ENCODE data around the gene CYP27A1.

CYP27A1 gene

DNA sequence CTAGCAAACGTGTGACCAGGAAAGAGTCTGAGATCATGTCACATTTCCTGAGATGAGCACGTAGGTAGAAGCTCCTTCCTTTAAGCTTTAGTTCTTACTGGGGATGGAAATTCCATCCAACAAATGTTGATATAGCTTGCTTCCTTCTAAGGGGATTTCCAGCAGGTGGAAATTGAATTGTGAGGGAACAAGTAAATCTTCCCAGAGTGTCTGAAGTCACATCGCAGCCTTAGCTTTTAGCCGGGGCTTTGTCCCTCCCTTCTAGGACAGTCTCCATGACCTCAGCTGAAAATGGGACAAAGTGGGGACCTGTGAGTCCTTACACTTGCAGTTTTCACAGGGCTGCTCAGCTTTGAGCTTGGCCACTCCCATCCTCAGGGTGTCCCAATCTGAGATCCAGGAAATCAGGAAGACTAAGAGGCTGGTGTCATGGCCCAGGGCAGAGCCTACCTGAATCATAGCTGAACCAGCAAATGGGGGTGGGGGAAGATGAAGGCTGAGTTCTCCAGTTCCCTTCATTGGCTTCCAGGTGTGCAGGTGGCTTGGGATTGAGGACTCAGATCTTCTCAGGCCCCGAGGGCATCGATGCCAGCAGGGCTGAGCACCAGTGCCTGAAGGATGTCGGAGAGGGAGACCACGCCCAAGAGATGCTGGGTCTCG, 41.4 kb downstream of the CYP27A1 start:
- Histone ChIP-seq H2BK120ac (ENCODE audit: insufficient read depth, low read length, poor library complexity) (no peak overlapping the region), H3K4me2 (ENCODE audit: low read length) (no peak overlapping the region)

DNA sequence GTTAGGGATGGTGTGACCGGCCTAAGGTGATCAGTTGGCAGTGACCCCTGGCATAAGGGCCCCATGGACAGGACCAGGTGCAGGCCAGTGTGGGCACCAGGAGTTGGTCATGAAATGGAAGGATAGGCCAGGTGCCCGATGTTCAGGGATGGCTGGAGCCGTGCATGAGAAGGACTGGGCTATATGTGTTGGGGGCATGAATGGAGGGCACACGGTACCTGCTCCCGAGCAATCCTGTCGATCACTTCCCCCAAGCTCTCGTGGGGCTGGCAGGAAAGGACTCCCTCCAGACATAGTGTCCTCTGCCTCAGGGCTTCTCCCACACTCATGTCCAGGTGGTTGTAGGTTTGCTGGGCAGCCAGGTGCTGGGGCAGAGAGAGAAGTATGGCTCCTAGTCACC, 42.1 kb downstream of the CYP27A1 start:
- Histone ChIP-seq H4K8ac (ENCODE audit: low read depth, low read length) (no peak overlapping the region), H2BK5ac (ENCODE audit: low read depth, low read length, poor library complexity) (no peak overlapping the region), H3K4me3 (ENCODE audit: low read depth, low read length) (no peak overlapping the region), H3K23ac (ENCODE audit: low read length) (no peak overlapping the region), H3K27ac (ENCODE audit: low read depth, low read length) (no peak overlapping the region), H2AFZ (ENCODE audit: insufficient read depth, low read length, poor library complexity) (no peak overlapping the region), H3K9ac (ENCODE audit: low read length) (no peak overlapping the region), H2BK120ac (ENCODE audit: insufficient read depth, low read length, poor library complexity) (no peak overlapping the region), H3K79me1 (ENCODE audit: low read length) (no peaks in the 10 kb centered on the region), H3K14ac (ENCODE audit: low read length) (no peak overlapping the region), H3K9me3 (ENCODE audit: insufficient read depth, low read depth, low read length) (no peaks in the 10 kb centered on the region), H3K79me2 (ENCODE audit: control insufficient read depth, insufficient read depth, low read length, poor library complexity) (no peaks in the 10 kb centered on the region), H3K27me3 (ENCODE audit: insufficient read depth, low read length) (no peaks in the 10 kb centered on the region), H2BK12ac (ENCODE audit: low read length) (no peak overlapping the region), H3K4ac (ENCODE audit: low read depth, low read length) (no peak overlapping the region), H3K4me1 (ENCODE audit: control insufficient read depth in 1 of 2, insufficient read depth in 2 of 2, low read length in 2 of 2) (no peaks in the 10 kb centered on the region), H3K36me3 (ENCODE audit: control insufficient read depth in 1 of 2, insufficient read depth in 2 of 2, low read length in 2 of 2) (no peaks in the 10 kb centered on the region), H4K12ac (ENCODE audit: low read depth, low read length) (no peak overlapping the region), H2AK5ac (ENCODE audit: low read length) (no peak overlapping the region), H3K4me2 (ENCODE audit: low read length) (no peak overlapping the region), H4K91ac (ENCODE audit: low read depth, low read length) (no peak overlapping the region), H3K18ac (ENCODE audit: low read length) (no peak overlapping the region)
- no CpG with 5 or more reads among the region's 7 CpGs for WGBS (ENCODE audit: extremely low coverage, insufficient coverage, insufficient read length)
- DNase-seq = no peak

More for the DNA sequence above, 41.4 kb downstream of the CYP27A1 start:
- H2BK12ac ChIP-seq (ENCODE audit: low read length) = no peak overlapping the region
- H2BK5ac ChIP-seq (ENCODE audit: low read depth, low read length, poor library complexity) = no peak overlapping the region
- no peaks in the 10 kb centered on the region for H3K79me1 ChIP-seq (ENCODE audit: low read length)
- H3K18ac ChIP-seq (ENCODE audit: low read length) = no peak overlapping the region
- H3K14ac ChIP-seq (ENCODE audit: low read length) = no peak overlapping the region
- H4K91ac ChIP-seq (ENCODE audit: low read depth, low read length) = no peak overlapping the region
- H4K8ac ChIP-seq (ENCODE audit: low read depth, low read length) = no peak overlapping the region
- H4K12ac ChIP-seq (ENCODE audit: low read depth, low read length) = no peak overlapping the region
- DNase-seq = no peak
- H2AK5ac ChIP-seq (ENCODE audit: low read length) = no peak overlapping the region
- no peak overlapping the region for H3K9ac ChIP-seq (ENCODE audit: low read length)
- no peak overlapping the region for H3K4ac ChIP-seq (ENCODE audit: low read depth, low read length)
- H3K27me3 ChIP-seq (ENCODE audit: insufficient read depth, low read length) = no peaks in the 10 kb centered on the region
- H3K9me3 ChIP-seq (ENCODE audit: insufficient read depth, low read depth, low read length) = no peaks in the 10 kb centered on the region
- no peaks in the 10 kb centered on the region for H3K79me2 ChIP-seq (ENCODE audit: control insufficient read depth, insufficient read depth, low read length, poor library complexity)
- WGBS (ENCODE audit: extremely low coverage, insufficient coverage, insufficient read length) = no CpG with 5 or more reads among the region's 9 CpGs
- no peak overlapping the region for H3K27ac ChIP-seq (ENCODE audit: low read depth, low read length)
- H3K4me1 ChIP-seq (ENCODE audit: control insufficient read depth in 1 of 2, insufficient read depth in 2 of 2, low read length in 2 of 2) = no peaks in the 10 kb centered on the region
- H3K36me3 ChIP-seq (ENCODE audit: control insufficient read depth in 1 of 2, insufficient read depth in 2 of 2, low read length in 2 of 2) = no peaks in the 10 kb centered on the region
- H3K4me3 ChIP-seq (ENCODE audit: low read depth, low read length) = no peak overlapping the region
- no peak overlapping the region for H2AFZ ChIP-seq (ENCODE audit: insufficient read depth, low read length, poor library complexity)
- H3K23ac ChIP-seq (ENCODE audit: low read length) = no peak overlapping the region

- Histone ChIP-seq H2BK12ac (ENCODE audit: low read length) (no peak overlapping the region), H3K4ac (ENCODE audit: low read depth, low read length) (no peak overlapping the region), H3K36me3 (ENCODE audit: control insufficient read depth in 1 of 2, insufficient read depth in 2 of 2, low read length in 2 of 2) (no peaks in the 10 kb centered on the region), H3K14ac (ENCODE audit: low read length) (no peak overlapping the region), H3K79me1 (ENCODE audit: low read length) (no peaks in the 10 kb centered on the region), H3K4me1 (ENCODE audit: control insufficient read depth in 1 of 2, insufficient read depth in 2 of 2, low read length in 2 of 2) (no peaks in the 10 kb centered on the region), H4K8ac (ENCODE audit: low read depth, low read length) (no peak overlapping the region), H4K12ac (ENCODE audit: low read depth, low read length) (no peak overlapping the region), H3K9ac (ENCODE audit: low read length) (no peak overlapping the region), H3K4me2 (ENCODE audit: low read length) (no peak overlapping the region), H3K27ac (ENCODE audit: low read depth, low read length) (no peak overlapping the region), H2AFZ (ENCODE audit: insufficient read depth, low read length, poor library complexity) (no peak overlapping the region), H3K27me3 (ENCODE audit: insufficient read depth, low read length) (no peaks in the 10 kb centered on the region), H3K23ac (ENCODE audit: low read length) (no peak overlapping the region), H3K18ac (ENCODE audit: low read length) (no peak overlapping the region), H3K79me2 (ENCODE audit: control insufficient read depth, insufficient read depth, low read length, poor library complexity) (no peaks in the 10 kb centered on the region), H3K9me3 (ENCODE audit: insufficient read depth, low read depth, low read length) (no peaks in the 10 kb centered on the region), H2BK120ac (ENCODE audit: insufficient read depth, low read length, poor library complexity) (no peak overlapping the region), H2BK5ac (ENCODE audit: low read depth, low read length, poor library complexity) (no peak overlapping the region), H4K91ac (ENCODE audit: low read depth, low read length) (no peak overlapping the region), H3K4me3 (ENCODE audit: low read depth, low read length) (no peak overlapping the region), H2AK5ac (ENCODE audit: low read length) (no peak overlapping the region)
- DNase-seq = no peak
- no CpG with 5 or more reads among the region's 10 CpGs for WGBS (ENCODE audit: extremely low coverage, insufficient coverage, insufficient read length)
Observed at GRCh38 chr2:218826791-218827190, 44.8 kb downstream of the CYP27A1 start.

- no peak overlapping the region for H4K91ac ChIP-seq (ENCODE audit: low read depth, low read length)
- H3K4me3 ChIP-seq (ENCODE audit: low read depth, low read length) = no peak overlapping the region
- no peak overlapping the region for H3K23ac ChIP-seq (ENCODE audit: low read length)
- no peak overlapping the region for H2BK12ac ChIP-seq (ENCODE audit: low read length)
- WGBS (ENCODE audit: extremely low coverage, insufficient coverage, insufficient read length) = no CpG with 5 or more reads among the region's 14 CpGs
- H3K14ac ChIP-seq (ENCODE audit: low read length) = no peak overlapping the region
- H3K4ac ChIP-seq (ENCODE audit: low read depth, low read length) = no peak overlapping the region
- H4K8ac ChIP-seq (ENCODE audit: low read depth, low read length) = no peak overlapping the region
- H2BK5ac ChIP-seq (ENCODE audit: low read depth, low read length, poor library complexity) = no peak overlapping the region
- H3K4me2 ChIP-seq (ENCODE audit: low read length) = no peak overlapping the region
- no peaks in the 10 kb centered on the region for H3K79me2 ChIP-seq (ENCODE audit: control insufficient read depth, insufficient read depth, low read length, poor library complexity)
- no peaks in the 10 kb centered on the region for H3K4me1 ChIP-seq (ENCODE audit: control insufficient read depth in 1 of 2, insufficient read depth in 2 of 2, low read length in 2 of 2)
- no peak overlapping the region for H2AFZ ChIP-seq (ENCODE audit: insufficient read depth, low read length, poor library complexity)
- H2BK120ac ChIP-seq (ENCODE audit: insufficient read depth, low read length, poor library complexity) = no peak overlapping the region
- DNase-seq = no peak
- no peak overlapping the region for H4K12ac ChIP-seq (ENCODE audit: low read depth, low read length)
- no peak overlapping the region for H2AK5ac ChIP-seq (ENCODE audit: low read length)
- H3K36me3 ChIP-seq (ENCODE audit: control insufficient read depth in 1 of 2, insufficient read depth in 2 of 2, low read length in 2 of 2) = no peaks in the 10 kb centered on the region
- H3K9ac ChIP-seq (ENCODE audit: low read length) = no peak overlapping the region
- H3K27me3 ChIP-seq (ENCODE audit: insufficient read depth, low read length) = no peaks in the 10 kb centered on the region
- no peaks in the 10 kb centered on the region for H3K79me1 ChIP-seq (ENCODE audit: low read length)
- H3K9me3 ChIP-seq (ENCODE audit: insufficient read depth, low read depth, low read length) = no peaks in the 10 kb centered on the region
- no peak overlapping the region for H3K18ac ChIP-seq (ENCODE audit: low read length)
- no peak overlapping the region for H3K27ac ChIP-seq (ENCODE audit: low read depth, low read length)
Observed at GRCh38 chr2:218827701-218828476, 45.9 kb downstream of the CYP27A1 start.
